Endothelial cell of umbilical vein (primary cell): Measurements from ENCODE around the gene MLIP. TPM values are rescaled to one million over a fixed set of nuclear protein-coding genes. Genes with fewer than 3 reads are reported as not detected.

ENCODE experiments used
- BruUV-seq: library from RNA; stranded (reverse); fragments of 400-500 nt; replicated peaks from 2 replicates; lab custom pipeline; 2021; lab: Mats Ljungman, UMichigan
- CTCF ChIA-PET: fragments of 300-600, 350-600 bp; sonication (Branson Sonifier 250); formaldehyde crosslinking; loops from one replicate; lab custom pipeline; 2021; ENCODE audit warnings: antibody characterized with exemption, inconsistent platforms; lab: Charles Lee
- POLR2A ChIA-PET: fragments of 300-600, 350-600 bp; sonication (Branson Sonifier 250); formaldehyde crosslinking; loops from one replicate; lab custom pipeline; 2021; ENCODE audit warnings: antibody characterized with exemption, inconsistent platforms; lab: Charles Lee
- DNase-seq: peaks from one replicate; pipeline ENCODE4 v3.0.0-alpha.2; 2011; ENCODE audit warnings: low read depth, low spot score
- FAIRE-seq: peaks from 2 replicates; lab custom pipeline; 2011; peaks lifted over from hg19 to GRCh38; lab: Jason Lieb, UNC
- H2AFZ ChIP-seq: 2 replicates; pipeline ENCODE4 v1.6.0; 2012; ENCODE audit warnings: low read depth, low read length, control low read depth, inconsistent platforms
- H3K27ac ChIP-seq: 2 replicates; pipeline ENCODE4 v1.5.1; 2011; ENCODE audit warnings: low read depth, mild to moderate bottlenecking, control low read depth, low read length, moderate library complexity; ENCODE audit not compliant: insufficient read depth
- H3K27me3 ChIP-seq, 2 experiments: 2 replicates each; pipeline versions ENCODE4 v1.6.0 to v1.6.1; 2011; ENCODE audit warnings: low read length in 2 of 2, mixed read lengths in 1 of 2; ENCODE audit not compliant: control insufficient read depth in 2 of 2, insufficient read depth in 2 of 2
- H3K36me3 ChIP-seq, 2 experiments: 2 replicates in 1 of 2; 3 replicates in 1 of 2; pipeline ENCODE4 v1.5.1; 2011; ENCODE audit warnings: low read length in 2 of 2, mild to moderate bottlenecking in 1 of 2, moderate library complexity in 1 of 2; ENCODE audit not compliant: control insufficient read depth in 2 of 2, insufficient read depth in 2 of 2; ENCODE audit errors: extremely low read depth in 1 of 2
- H3K4me1 ChIP-seq: 3 replicates; pipeline ENCODE4 v1.5.1; 2011; ENCODE audit warnings: mild to moderate bottlenecking, low read length; ENCODE audit not compliant: control insufficient read depth, insufficient read depth; ENCODE audit errors: extremely low read depth
- H3K4me2 ChIP-seq: 2 replicates; pipeline ENCODE4 v1.6.1; 2011; ENCODE audit warnings: low read length, control low read depth, mixed read lengths; ENCODE audit not compliant: insufficient read depth
- H3K4me3 ChIP-seq, 3 experiments: fragments of 200-600 bp in 1 of 3; sonication (generic), shearing (Covaris generic) in 1 of 3; replicated peaks in 1 of 3; 2 replicates each; pipeline ENCODE4 v1.5.1; 2011 to 2016; ENCODE audit warnings: control low read depth in 3 of 3, low read length in 3 of 3, mild to moderate bottlenecking in 2 of 3, inconsistent platforms in 1 of 3, low read depth in 1 of 3, moderate library complexity in 1 of 3; ENCODE audit not compliant: insufficient read depth in 1 of 3
- H3K79me2 ChIP-seq: 2 replicates; pipeline ENCODE4 v1.6.0; 2012; ENCODE audit warnings: low read length, inconsistent platforms; ENCODE audit not compliant: control insufficient read depth, insufficient read depth
- H3K9ac ChIP-seq: replicated peaks from 2 replicates; pipeline ENCODE3; 2011; ENCODE audit warnings: low read length, control low read depth; ENCODE audit not compliant: insufficient read depth; ENCODE audit errors: extremely low read depth
- H3K9me1 ChIP-seq: replicated peaks from 3 replicates; pipeline ENCODE4 v1.6.0; 2011; ENCODE audit warnings: mild to moderate bottlenecking, low read length; ENCODE audit not compliant: control insufficient read depth, insufficient read depth; ENCODE audit errors: extremely low read depth
- H3K9me3 ChIP-seq: replicated peaks from 2 replicates; pipeline ENCODE4 v1.5.1; 2012; ENCODE audit warnings: low read length, inconsistent platforms; ENCODE audit not compliant: control insufficient read depth, insufficient read depth
- H4K20me1 ChIP-seq: replicated peaks from 2 replicates; pipeline ENCODE3; 2011; ENCODE audit warnings: mild to moderate bottlenecking, low read length; ENCODE audit not compliant: control insufficient read depth, insufficient read depth; ENCODE audit errors: extremely low read depth
- CTCF ChIP-seq, 2 donors: IDR thresholded peaks; 1 replicate in 1 of 2; 2 replicates in 1 of 2; pipeline ENCODE4 v1.5.1; 2011; ENCODE audit warnings: low read length in 2 of 2, mild to moderate bottlenecking in 2 of 2, moderate library complexity in 2 of 2, control low read depth in 1 of 2, inconsistent platforms in 1 of 2, low read depth in 1 of 2; ENCODE audit not compliant: insufficient read depth in 1 of 2; ENCODE audit errors: extremely low read depth in 1 of 2
- EZH2 ChIP-seq: IDR thresholded peaks from 2 replicates; pipeline ENCODE4 v1.6.1; 2012; ENCODE audit warnings: borderline replicate concordance, low read depth, mild to moderate bottlenecking, moderate library complexity, low read length, inconsistent platforms; ENCODE audit not compliant: severe bottlenecking
- FOS ChIP-seq: IDR thresholded peaks from 2 replicates; pipeline ENCODE4 v1.6.1; 2011; ENCODE audit warnings: mild to moderate bottlenecking, low read length, moderate library complexity, borderline replicate concordance; ENCODE audit not compliant: insufficient read depth
- GATA2 ChIP-seq: IDR thresholded peaks from 2 replicates; pipeline ENCODE4 v1.7.0; 2011; ENCODE audit warnings: low read depth, mild to moderate bottlenecking, moderate library complexity, mixed read lengths, low read length; ENCODE audit not compliant: insufficient read length, insufficient read depth
- JUN ChIP-seq: IDR thresholded peaks from 2 replicates; pipeline ENCODE4 v1.6.1; 2011; ENCODE audit warnings: borderline replicate concordance, low read depth; ENCODE audit not compliant: insufficient read length, insufficient read depth
- MYC ChIP-seq: IDR thresholded peaks from one replicate; pipeline ENCODE4 v1.6.1; 2011; ENCODE audit warnings: mild to moderate bottlenecking, low read depth, low read length
- POLR2A ChIP-seq: IDR thresholded peaks from 2 replicates; pipeline ENCODE4 v1.6.1; 2012; ENCODE audit warnings: low read depth, mild to moderate bottlenecking, control low read depth, low read length
- POLR2AphosphoS5 ChIP-seq: IDR thresholded peaks from 2 replicates; pipeline ENCODE4 v1.6.1; 2012; ENCODE audit warnings: low read depth, mild to moderate bottlenecking, control low read depth, low read length, moderate library complexity; ENCODE audit not compliant: insufficient read depth
- dilution Hi-C: fragments of 300-500 bp; cut with MboI; formaldehyde crosslinking; loops from one replicate; pipeline ENCODE4 v1.15.0; 2019; ENCODE audit warnings: low sequenced_read_pairs; ENCODE audit not compliant: extremely low pct_ligation_motif_present
- intact Hi-C: fragments of 100-400 bp; cut with micrococcal nuclease; formaldehyde crosslinking; loops from one replicate; pipeline ENCODE4 v1.10.0; 2022
- polyA plus RNA-seq, 4 experiments: library from polyadenylated mRNA; depleted of rRNA in 3 of 4; stranded (reverse) in 3 of 4; unstranded in 1 of 4; fragments of >200 nt; gene quantifications; 2 replicates each; pipeline versions ENCODE4 v1.2.1 to v1.2.3, GENCODE V29; 2011 to 2012; ENCODE audit warnings: missing spikeins in 1 of 4
- total RNA-seq: library from RNA; stranded (reverse); gene quantifications from 2 replicates; pipeline ENCODE4 v1.2.3, GENCODE V29; 2021
- TF ChIP-seq, protein P1 (sequence below): IDR thresholded peaks from 2 replicates; pipeline ENCODE4 v1.6.1; 2011; ENCODE audit not compliant: insufficient read depth, insufficient read length

Gene MLIP
- total and polyA plus RNA-seq, 2 donors (not counting 3 experiments of a cell fraction or from before 2014, with no cell fraction given): 4.1 to 11.6 TPM

- Histone ChIP-seq H3K4me2 (no peak overlapping the region), H3K4me1 (no peaks in the 10 kb centered on the region), H2AFZ (no peak overlapping the region), H3K27ac (no peak overlapping the region), H3K36me3 (no peaks in the 10 kb centered on the region), H3K9me1 (no peaks in the 10 kb centered on the region), H4K20me1 (no peaks in the 10 kb centered on the region), H3K9me3 (no peaks in the 10 kb centered on the region), H3K27me3 (no peaks in the 10 kb centered on the region), H3K4me3 (no peak overlapping the region), H3K79me2 (no peaks in the 10 kb centered on the region), H3K9ac (no peak overlapping the region)
- BruUV-seq: no TSS peak
- FAIRE-seq (no peak), DNase-seq (no peak)
- ChIA-PET CTCF (no interaction called here), POLR2A (no interaction called here)
- dilution Hi-C loops (no loop called here), intact Hi-C loops (no loop called here)
- TF ChIP-seq MYC (no peak), POLR2A (no peak), CTCF (IDR thresholded peaks at IDR 0.05; ENCODE audit: extremely low read depth in 1 of 2, insufficient read depth in 1 of 2, low read depth in 1 of 2, low read length in 2 of 2) (no peak), POLR2AphosphoS5 (no peak), EZH2 (no peak), GATA2 (no peak), FOS (no peak), JUN (no peak)
- TF ChIP-seq, protein P1, sequence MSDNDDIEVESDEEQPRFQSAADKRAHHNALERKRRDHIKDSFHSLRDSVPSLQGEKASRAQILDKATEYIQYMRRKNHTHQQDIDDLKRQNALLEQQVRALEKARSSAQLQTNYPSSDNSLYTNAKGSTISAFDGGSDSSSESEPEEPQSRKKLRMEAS: no peak
Observed at GRCh38 chr6:54299542-54300269, 188.5 kb downstream of the MLIP start.
